D721Med (cell line): ENCODE results near the gene IQCE.

ENCODE experiments used
- DNase-seq: peaks from one replicate; pipeline ENCODE4 v3.0.0; 2011; ENCODE audit warnings: low spot score; ENCODE audit not compliant: insufficient read length
- FAIRE-seq: peaks from 2 replicates; lab custom pipeline; 2011; peaks lifted over from hg19 to GRCh38; lab: Jason Lieb, UNC
- TF ChIP-seq, protein P1 (sequence below): IDR thresholded peaks from 2 replicates; pipeline ENCODE4 v1.5.1; 2012; ENCODE audit warnings: mild to moderate bottlenecking, control low read depth; ENCODE audit not compliant: insufficient read depth; ENCODE audit errors: missing control alignments

Gene IQCE

DNA sequence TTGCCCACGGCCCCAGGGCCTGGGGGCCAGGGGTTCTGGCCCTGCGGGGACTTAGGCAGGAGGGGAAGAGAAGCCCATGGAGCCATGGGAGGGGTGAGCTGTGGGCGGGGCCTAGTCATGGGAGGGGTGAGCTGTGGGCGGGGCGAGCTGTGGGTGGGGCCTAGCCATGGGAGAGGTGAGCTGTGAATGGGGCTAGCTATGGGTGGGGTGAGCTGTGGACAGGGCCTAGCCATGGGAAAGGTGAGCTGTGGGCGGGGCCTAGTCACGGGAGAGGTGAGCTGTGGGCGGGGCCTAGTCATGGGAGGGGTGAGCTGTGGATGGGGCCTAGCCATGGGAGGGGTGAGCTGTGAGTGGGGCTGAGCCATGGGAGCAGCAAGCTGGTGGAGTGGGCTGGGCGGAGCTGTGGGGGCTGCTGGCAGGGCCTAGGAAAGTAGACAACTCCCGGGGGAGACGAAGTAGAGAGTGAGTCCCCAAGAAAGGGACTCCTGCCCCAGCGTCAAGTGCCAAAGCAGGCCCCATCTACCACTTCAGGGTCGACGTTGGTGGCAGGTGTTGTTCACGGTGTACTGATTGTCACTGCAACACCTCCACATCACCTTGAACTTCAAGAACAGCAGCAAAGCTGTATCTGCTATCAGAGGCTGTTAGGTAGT lies 53.8 kb downstream of the IQCE start:
- TF ChIP-seq, protein P1, sequence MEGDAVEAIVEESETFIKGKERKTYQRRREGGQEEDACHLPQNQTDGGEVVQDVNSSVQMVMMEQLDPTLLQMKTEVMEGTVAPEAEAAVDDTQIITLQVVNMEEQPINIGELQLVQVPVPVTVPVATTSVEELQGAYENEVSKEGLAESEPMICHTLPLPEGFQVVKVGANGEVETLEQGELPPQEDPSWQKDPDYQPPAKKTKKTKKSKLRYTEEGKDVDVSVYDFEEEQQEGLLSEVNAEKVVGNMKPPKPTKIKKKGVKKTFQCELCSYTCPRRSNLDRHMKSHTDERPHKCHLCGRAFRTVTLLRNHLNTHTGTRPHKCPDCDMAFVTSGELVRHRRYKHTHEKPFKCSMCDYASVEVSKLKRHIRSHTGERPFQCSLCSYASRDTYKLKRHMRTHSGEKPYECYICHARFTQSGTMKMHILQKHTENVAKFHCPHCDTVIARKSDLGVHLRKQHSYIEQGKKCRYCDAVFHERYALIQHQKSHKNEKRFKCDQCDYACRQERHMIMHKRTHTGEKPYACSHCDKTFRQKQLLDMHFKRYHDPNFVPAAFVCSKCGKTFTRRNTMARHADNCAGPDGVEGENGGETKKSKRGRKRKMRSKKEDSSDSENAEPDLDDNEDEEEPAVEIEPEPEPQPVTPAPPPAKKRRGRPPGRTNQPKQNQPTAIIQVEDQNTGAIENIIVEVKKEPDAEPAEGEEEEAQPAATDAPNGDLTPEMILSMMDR, result no peak
- DNase-seq (no peak), FAIRE-seq (no peak)

DNA sequence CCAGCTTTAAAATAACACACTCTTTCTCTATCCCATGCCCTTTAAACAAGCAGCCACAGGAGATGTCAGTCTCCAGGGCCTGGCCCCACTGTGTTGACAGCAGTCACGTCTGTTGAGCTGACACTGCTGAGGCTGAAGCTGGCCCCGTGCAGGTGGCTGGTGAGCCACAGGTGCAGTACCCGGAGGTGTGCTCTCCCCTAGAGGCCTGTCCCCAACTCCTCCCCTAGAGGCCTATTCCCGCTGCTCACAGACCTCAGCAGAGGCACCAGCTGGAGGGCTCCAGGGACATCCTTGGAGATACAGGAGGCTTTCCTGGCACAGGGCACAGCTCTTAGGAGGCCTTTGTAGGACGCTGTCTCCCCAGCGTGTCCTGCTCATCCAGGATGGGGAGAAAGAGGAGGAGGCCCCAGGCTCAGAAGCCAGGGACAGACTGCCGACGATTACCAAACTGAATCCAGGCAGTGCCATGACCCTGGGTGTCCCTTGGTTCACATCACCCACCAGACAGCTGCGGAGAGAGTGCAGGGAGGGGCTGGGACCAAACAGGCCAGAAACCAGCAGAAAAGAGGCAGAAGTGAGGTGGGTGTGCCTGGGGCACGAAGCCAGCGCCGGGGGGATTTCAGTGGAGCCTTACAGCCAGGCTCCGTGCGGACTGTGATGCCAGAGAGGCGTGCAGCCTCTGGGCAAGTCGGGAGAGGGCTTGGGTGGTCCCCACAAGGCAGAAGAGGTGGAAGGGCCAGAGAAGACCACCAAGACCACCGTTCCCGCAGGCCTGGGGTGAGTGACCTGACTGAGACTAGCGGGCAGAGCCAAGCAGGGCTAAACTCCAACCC lies 54.5 kb downstream of the IQCE start:
- DNase-seq, result no peak
- FAIRE-seq, result no peak
- TF ChIP-seq, protein P1, result no peak

DNA sequence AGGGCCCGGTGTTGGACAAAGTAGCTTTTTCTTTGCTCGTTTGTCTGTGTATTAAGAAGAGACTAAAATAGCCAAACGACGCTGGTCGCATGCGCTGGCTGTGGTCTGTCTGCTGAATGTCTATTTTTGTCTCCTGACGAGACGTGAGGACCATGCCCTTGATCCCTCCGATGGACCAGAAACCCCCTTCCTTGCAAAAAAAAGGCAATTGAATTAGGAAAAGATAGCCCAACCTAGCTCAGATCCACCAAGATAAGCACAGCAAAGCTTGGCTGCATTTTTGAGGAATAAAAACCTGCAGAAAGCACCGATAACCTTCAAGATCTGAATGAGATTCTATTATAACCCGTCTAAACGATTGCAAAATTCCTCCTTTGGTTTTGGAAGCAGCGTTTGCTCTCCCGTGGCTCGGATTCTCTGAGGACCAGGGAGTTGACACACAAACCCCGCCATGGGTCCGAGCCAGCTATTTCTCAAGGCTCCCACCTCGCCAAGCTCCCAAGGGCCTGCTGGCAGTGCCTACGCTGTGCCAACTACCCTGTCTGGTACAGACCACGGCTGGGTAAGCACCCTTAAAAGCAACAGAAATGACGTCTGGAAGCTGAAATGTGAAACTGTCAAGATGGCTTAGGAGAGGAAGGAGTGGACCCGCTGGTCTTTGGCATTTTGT lies 55.3 kb downstream of the IQCE start:
- DNase-seq (no peak), FAIRE-seq (no peak)
- TF ChIP-seq, protein P1, result no peak

DNA sequence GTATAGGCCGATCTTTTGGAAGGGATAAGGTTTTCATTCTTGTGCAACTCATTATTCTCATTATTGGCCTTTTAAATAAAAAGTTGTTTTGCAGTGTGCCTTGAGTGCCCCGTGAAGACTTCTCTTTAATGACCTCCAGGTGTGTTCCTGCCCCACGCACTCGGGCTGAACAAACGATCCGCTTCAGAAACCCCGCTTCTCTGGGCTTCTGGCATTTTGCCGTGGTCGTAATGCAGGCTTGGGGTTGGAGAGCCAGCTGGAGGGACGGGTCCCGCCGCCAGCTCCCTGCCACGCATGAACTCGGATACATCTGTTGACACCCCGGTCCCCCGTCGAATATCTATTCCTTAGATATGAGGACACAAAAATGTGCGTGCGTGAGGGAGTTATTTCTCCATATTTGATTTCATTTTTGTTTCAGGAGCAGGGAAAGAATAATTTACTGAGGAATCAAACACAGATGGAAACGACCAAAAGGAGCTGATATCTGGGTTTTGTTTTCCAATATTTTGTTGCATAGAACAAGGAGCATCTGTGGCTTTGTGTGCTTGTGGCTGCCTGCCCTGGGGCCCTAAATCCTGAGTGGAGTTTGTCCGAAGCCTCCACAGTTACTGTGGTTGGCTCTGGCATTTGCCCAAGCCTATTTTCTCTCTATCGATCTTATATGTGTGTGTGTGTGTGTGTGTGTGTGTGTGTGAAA lies 56.0 kb downstream of the IQCE start:
- no peak for FAIRE-seq
- no peak for DNase-seq

DNA sequence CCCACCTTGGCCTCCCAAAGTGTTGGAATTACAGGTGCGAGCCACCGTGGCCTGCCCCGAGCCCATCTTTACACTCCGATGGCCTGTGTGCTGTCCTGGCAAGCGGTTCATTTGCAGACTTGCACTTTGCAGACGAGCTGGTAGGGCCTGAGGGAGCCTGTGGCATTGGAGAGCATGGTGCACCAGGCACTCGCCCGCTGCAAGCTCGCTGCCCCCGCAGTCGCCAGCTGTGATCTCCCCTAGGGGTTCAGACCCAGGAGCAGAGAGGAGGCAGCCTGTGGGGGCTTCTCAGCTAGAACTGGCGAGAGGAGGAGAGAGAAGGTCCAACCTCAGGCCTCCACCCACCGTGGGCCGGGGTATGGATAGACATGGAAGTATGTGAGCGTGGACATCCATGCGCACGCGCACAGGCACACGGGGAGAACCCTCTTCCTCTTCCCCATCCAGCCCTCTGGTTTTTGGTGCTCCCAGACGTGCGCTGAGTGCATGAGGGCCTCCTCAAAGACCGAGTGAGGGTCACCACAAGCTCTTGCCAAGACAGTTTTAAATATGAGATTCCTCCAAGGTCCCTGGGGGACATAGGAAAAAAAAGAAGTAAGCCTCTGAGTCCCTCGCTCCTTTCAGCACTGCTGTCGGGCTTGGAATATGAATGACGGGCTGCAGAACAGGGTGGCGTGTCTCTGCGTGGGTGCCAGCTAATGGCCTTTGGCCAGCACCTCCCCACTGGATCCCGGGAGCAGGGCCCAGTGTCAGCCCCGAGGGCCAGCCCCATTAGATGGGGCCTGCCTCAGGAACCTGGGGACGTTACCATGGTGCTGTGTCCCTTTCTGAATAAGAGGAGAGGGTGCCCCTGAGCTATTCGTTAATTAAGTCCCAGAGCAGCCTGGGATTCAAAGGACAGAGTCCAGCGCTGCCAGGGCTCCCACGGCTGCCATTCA lies 57.9 kb downstream of the IQCE start:
- no peak for FAIRE-seq
- DNase-seq, result no peak
- TF ChIP-seq, protein P1, result no peak

More for the DNA sequence above, 56.0 kb downstream of the IQCE start:
- TF ChIP-seq, protein P1, result no peak

DNA sequence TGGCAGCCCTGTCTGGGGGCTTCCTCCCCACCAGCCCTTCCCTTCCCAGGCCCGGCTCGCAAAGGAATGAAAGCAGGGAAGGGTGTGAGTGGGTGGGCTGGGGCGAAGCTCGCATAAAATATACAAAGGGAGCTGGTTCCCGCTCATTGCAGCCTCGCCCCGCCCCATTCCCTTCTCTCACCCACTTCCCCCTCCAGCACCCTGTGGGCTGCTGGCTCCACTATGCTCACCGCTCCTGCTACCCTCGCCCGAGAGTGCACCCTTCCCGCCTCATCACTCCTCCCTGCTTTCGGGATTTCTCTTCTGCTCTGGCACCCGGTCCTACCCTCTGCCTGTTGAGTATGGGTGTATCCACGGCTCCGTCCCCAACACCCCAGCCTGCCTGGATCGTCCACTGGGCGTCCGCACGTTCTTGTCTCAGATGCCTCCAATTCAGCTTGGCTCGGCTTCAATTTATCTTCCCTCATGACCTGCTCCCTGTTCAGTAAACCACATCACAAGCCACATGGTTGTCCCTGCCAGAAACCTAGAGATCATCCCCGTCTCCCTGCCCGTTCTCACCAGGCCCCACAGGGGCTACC lies 58.6 kb downstream of the IQCE start:
- DNase-seq (no peak), FAIRE-seq (no peak)
- TF ChIP-seq, protein P1, result no peak
